Ovary (tissue), 3 donors: ENCODE measurements around the gene RGS19.

ENCODE experiments used
- EP300 ChIP-seq: sonication (generic); formaldehyde crosslinking; IDR thresholded peaks from one replicate; pipeline ENCODE4 v1.6.1; 2017; ENCODE audit warnings: antibody characterized with exemption
- POLR2A ChIP-seq: fragments of 450-650 bp; IDR thresholded peaks from one replicate; pipeline ENCODE4 v1.6.1; 2017; ENCODE audit warnings: antibody characterized with exemption, mild to moderate bottlenecking, moderate library complexity
- TF ChIP-seq, protein P1 (sequence below), 3 donors: fragments of 450-650 bp in 2 of 3; fragments of 200-600 bp in 1 of 3; IDR thresholded peaks; one replicate each; pipeline versions ENCODE4 v1.5.1 to v1.8.0; 2016 to 2022; ENCODE audit warnings: antibody characterized with exemption in 3 of 3, mild to moderate bottlenecking in 1 of 3
- donor health status: DM: no; HTN: no; CAD: no.

DNA sequence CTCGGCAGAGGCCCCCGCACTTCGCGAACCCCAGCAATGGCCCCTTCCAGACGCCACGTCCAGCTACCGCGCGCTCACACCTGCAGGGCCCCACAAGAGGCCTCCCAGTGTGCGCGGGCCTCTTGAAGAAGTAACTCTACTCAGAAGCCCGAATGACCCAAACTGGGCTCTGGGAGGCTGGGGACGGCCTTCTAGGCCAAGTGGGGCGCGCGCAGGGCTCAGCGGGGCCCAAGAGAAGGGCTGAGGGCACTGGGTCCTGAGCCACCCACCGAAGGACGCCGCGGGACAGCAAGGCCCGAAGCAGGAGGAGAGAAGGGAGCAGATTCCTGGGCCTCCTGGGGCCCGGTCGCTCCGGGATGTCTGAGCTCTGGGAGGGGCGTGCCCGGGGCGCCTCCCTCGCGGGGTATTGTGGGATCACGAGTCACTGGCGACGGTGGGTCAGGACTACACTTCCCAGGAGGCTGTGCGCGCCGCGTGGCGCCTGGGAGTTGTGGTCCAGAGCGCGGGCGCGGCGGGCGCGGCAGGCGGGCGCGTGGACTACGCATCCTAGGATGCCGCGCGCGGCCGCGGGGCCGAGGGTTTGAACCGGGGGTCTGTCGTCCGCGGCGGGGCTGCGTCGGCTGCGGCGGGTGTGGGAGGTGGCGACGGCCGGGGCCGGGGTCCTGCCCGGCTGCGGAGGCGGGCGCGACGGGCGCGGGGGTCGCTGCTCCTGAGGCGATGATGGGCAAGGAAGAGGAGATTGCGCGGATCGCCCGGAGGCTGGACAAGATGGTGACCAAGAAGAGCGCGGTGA lies 16.5 kb downstream of the RGS19 start, which contains the start of gene TCEA2:
- TF ChIP-seq POLR2A (peak; percentile 63), EP300 (no peak)
- TF ChIP-seq, protein P1, sequence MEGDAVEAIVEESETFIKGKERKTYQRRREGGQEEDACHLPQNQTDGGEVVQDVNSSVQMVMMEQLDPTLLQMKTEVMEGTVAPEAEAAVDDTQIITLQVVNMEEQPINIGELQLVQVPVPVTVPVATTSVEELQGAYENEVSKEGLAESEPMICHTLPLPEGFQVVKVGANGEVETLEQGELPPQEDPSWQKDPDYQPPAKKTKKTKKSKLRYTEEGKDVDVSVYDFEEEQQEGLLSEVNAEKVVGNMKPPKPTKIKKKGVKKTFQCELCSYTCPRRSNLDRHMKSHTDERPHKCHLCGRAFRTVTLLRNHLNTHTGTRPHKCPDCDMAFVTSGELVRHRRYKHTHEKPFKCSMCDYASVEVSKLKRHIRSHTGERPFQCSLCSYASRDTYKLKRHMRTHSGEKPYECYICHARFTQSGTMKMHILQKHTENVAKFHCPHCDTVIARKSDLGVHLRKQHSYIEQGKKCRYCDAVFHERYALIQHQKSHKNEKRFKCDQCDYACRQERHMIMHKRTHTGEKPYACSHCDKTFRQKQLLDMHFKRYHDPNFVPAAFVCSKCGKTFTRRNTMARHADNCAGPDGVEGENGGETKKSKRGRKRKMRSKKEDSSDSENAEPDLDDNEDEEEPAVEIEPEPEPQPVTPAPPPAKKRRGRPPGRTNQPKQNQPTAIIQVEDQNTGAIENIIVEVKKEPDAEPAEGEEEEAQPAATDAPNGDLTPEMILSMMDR (IDR thresholded peaks at IDR 0.05): no peak
